Mesothelial cell of epicardium (in vitro differentiated cells): Measurements from ENCODE around the gene CORT. TPM values are rescaled to one million over a fixed set of nuclear protein-coding genes. Genes with fewer than 3 reads are reported as not detected.

Experiments used
- DNase-seq, 2 experiments: peaks; one replicate each; pipeline ENCODE4 v3.0.0; 2021; ENCODE audit warnings: low spot score in 2 of 2; ENCODE audit not compliant: unreplicated experiment in 2 of 2
- H3K27ac Mint-ChIP-seq: 2 replicates; pipeline ENCODE4 v1.8.0; 2021; ENCODE audit warnings: mixed read lengths
- H3K27me3 Mint-ChIP-seq: 2 replicates; pipeline ENCODE4 v1.8.0; 2021; ENCODE audit warnings: low read depth, mixed read lengths
- H3K36me3 Mint-ChIP-seq: 2 replicates; pipeline ENCODE4 v1.8.0; 2021; ENCODE audit warnings: mixed read lengths
- H3K4me1 Mint-ChIP-seq: 2 replicates; pipeline ENCODE4 v1.8.0; 2021; ENCODE audit warnings: mixed read lengths
- H3K4me3 Mint-ChIP-seq: 2 replicates; pipeline ENCODE4 v1.8.0; 2021; ENCODE audit warnings: mild to moderate bottlenecking, moderate library complexity, mixed read lengths
- H3K9me3 Mint-ChIP-seq: 2 replicates; pipeline ENCODE4 v1.8.0; 2021; ENCODE audit warnings: mixed read lengths
- total RNA-seq: library from RNA; stranded (reverse); gene quantifications from 3 replicates; pipeline ENCODE4 v1.2.1, GENCODE V29; 2021
- TF ChIP-seq, protein P1 (sequence below): fragments of 200-600 bp; sonication (generic); IDR thresholded peaks from one replicate; pipeline ENCODE4 v1.5.0; 2021; ENCODE audit warnings: antibody characterized with exemption; ENCODE audit not compliant: unreplicated experiment

CORT gene
- total RNA-seq, 1 donor from 2014 or later, result 0.83 TPM

DNA sequence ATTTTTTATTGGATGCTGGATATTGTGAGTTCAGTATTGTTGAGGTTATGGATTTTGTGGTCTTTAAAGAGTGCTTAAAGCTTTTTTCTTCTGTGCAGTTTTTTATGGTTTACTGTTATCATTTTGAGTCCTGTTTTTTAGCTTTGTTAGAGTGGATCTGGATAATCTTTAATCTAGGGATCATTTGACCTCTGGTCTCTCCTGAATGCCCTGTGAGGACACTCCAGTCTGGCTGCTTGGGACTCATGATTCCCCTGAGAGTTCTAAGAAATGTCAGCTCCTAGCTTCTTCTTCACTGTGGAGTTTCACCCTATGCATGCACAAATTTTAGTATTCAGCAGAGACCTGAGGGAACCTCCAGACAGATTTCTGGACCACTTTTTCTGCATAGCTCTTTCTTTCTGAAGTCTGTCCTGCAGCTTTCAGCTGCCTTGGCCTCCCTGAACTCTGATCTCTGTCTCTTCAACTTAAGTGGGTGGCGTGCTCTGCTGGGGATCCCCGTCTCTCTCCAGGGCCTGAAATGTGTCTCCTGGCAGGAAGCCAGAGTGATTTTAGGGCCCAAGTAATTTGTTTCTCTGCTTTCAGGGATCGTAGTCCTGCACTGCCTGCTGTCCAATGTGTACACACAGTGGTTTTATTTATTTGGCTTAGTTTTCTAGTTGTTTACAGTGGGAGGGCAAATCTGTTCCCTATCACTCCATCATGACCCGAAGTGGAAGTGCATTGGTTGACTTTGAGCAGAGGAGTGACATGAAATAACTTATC, 39.6 kb downstream of the CORT start:
- no peak for DNase-seq
- Mint-ChIP-seq H3K27ac (peak overlapping the region; percentile 39), H3K4me3 (no peak overlapping the region), H3K9me3 (no peaks in the 10 kb centered on the region), H3K27me3 (no peaks in the 10 kb centered on the region), H3K36me3 (peaks cover 20% of the 10 kb centered on the region), H3K4me1 (peaks cover 12% of the 10 kb centered on the region)
- TF ChIP-seq, protein P1, sequence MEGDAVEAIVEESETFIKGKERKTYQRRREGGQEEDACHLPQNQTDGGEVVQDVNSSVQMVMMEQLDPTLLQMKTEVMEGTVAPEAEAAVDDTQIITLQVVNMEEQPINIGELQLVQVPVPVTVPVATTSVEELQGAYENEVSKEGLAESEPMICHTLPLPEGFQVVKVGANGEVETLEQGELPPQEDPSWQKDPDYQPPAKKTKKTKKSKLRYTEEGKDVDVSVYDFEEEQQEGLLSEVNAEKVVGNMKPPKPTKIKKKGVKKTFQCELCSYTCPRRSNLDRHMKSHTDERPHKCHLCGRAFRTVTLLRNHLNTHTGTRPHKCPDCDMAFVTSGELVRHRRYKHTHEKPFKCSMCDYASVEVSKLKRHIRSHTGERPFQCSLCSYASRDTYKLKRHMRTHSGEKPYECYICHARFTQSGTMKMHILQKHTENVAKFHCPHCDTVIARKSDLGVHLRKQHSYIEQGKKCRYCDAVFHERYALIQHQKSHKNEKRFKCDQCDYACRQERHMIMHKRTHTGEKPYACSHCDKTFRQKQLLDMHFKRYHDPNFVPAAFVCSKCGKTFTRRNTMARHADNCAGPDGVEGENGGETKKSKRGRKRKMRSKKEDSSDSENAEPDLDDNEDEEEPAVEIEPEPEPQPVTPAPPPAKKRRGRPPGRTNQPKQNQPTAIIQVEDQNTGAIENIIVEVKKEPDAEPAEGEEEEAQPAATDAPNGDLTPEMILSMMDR, result no peak

DNA sequence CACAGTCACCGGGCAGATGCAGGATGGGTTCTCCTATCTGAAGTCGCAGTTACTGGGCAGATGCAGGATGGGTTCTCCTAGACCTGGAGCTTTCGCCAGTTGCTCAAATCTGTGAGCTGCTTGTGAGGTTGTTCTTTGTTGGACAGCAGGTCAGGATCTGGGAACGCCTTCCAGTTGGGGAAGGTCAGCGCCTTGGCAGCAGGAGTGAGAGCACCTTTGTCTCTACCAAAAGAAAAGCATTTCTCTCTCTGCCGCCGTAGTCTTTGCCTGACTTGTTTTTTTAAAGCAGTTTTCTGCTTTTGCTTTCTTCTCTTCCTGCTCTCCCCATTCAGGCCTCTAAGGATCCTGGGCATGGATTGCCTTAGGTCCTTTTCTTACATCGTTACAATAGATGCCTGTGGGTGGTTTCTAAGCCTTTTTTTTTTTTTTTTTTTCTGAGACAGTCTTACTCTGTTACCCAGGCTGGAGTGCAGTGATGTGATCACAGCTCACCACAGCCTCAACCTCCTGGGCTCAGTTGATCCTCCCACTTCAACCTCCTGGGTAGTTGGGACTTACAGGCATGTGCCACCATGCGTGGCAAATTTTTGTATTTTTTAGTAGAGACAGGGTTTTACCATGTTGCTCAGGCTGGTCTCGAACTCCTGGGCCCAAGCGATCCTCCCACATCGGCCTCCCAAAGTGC, 40.6 kb downstream of the CORT start:
- TF ChIP-seq, protein P1, result no peak
- no peak overlapping the region for H3K27ac Mint-ChIP-seq
- peaks cover 21% of the 10 kb centered on the region for H3K4me1 Mint-ChIP-seq
- no peak for DNase-seq
- H3K36me3 Mint-ChIP-seq, result peaks cover 14% of the 10 kb centered on the region
- no peaks in the 10 kb centered on the region for H3K27me3 Mint-ChIP-seq
- no peaks in the 10 kb centered on the region for H3K9me3 Mint-ChIP-seq
- H3K4me3 Mint-ChIP-seq, result no peak overlapping the region

- DNase-seq, result no peak
- H3K36me3 Mint-ChIP-seq, result peaks cover 4% of the 10 kb centered on the region
- H3K9me3 Mint-ChIP-seq, result no peaks in the 10 kb centered on the region
- TF ChIP-seq, protein P1, result no peak
- no peak overlapping the region for H3K4me3 Mint-ChIP-seq
- H3K4me1 Mint-ChIP-seq, result peaks cover 31% of the 10 kb centered on the region
- H3K27ac Mint-ChIP-seq, result peak overlapping the region; percentile 98
- no peaks in the 10 kb centered on the region for H3K27me3 Mint-ChIP-seq
These were observed 44.6 kb downstream of the CORT start for GRCh38 chr1:10494418-10494753.

DNA sequence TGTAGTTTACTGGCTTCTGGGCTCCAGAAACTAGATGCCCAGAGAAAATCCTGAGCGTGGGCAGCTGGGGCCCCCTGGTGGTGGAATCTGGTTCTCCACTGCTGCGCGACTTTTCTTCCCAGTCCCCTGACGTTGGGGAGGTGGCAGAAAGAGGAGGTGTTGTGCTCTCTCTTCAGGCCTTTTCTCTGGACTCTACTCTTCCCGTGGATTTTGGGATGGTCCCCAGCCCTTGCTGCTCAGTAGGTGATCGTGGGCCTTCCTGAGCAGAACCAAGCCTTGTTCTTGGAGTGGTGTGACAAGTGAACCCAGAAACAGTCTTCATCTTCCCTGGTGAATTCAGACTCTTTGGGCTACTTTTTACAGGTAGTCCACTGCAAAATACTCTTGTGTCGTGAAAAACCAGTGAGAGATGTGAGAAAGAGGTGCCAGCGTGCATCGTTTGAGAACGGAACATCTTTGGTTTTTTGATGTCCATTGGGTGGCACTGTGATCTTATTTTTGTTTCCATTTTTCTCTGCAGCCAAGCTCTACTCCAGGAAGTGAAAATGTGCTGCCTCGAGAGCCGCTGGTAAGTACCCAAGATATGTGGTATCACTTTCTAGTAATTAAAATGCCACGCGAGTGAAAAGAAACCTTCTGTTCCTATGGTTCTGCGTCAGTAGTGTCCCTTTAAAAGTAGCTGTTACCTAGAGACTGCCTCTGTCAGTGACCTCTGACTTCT, 45.1 kb downstream of the CORT start:
- TF ChIP-seq, protein P1, result peak; percentile 99
- DNase-seq, result peak; percentile 53 to 90

GRCh38 chr1:10495475-10495817, 45.6 kb downstream of the CORT start:
- Mint-ChIP-seq H3K36me3 (no peaks in the 10 kb centered on the region), H3K9me3 (no peaks in the 10 kb centered on the region), H3K27ac (peak overlapping the region; percentile 98), H3K4me3 (peak overlapping the region; percentile 55), H3K4me1 (peaks cover 25% of the 10 kb centered on the region), H3K27me3 (no peaks in the 10 kb centered on the region)
- TF ChIP-seq, protein P1, result no peak
- no peak for DNase-seq

More for the DNA sequence above, 45.1 kb downstream of the CORT start:
- Mint-ChIP-seq H3K36me3 (no peaks in the 10 kb centered on the region), H3K9me3 (no peaks in the 10 kb centered on the region), H3K27me3 (no peaks in the 10 kb centered on the region), H3K4me1 (peaks cover 26% of the 10 kb centered on the region), H3K4me3 (peak overlapping the region; percentile 55), H3K27ac (peak overlapping the region; percentile 98)
